DMS153 treated with DMSO at 0.1 percent for 48 hours (cell line): Measurements from ENCODE around the gene CDCP2.
"Not testable (repeated sequence)": the region's sequence is repeated elsewhere in the genome, so short reads cannot be mapped to it uniquely, and the experiment has no call there.

Experiments used
- DNase-seq: peaks from one replicate; lab custom pipeline; 2025; ENCODE audit not compliant: unreplicated experiment; lab: John Stamatoyannopoulos, UW

Gene CDCP2

DNA sequence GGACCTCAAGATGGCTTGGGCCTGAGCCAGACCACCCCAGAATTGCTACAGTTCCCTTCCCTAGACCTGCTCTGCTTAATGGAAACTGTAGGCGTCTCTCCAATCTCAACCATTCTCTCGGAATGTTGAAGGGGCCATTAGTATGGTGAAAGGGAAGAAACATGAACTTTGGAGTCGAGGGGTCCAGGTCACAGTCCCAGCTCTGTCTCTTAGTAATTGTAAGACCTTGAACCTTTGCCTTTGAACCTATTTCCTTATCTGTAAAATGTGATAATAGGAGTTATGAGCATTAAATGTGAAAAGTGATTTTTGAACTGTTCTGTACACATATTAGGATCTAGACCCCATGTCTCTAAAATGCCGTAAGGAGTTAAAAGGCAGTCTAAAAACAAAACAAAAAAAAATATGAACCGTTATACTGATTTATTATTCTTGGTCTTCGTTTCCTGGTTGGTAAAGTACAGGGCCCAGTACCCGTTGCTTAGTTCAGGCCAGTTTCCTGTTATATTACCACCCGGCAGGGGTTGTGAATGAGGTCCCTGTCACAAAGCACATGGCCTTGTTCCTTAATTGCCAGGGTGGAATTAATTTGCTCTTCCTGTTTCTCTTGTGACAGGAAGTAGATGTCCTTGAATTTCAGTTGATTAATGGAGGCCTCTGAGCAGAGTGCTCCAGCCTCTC lies 57.1 kb downstream of the CDCP2 start:
- DNase-seq, result peak; percentile 60

DNA sequence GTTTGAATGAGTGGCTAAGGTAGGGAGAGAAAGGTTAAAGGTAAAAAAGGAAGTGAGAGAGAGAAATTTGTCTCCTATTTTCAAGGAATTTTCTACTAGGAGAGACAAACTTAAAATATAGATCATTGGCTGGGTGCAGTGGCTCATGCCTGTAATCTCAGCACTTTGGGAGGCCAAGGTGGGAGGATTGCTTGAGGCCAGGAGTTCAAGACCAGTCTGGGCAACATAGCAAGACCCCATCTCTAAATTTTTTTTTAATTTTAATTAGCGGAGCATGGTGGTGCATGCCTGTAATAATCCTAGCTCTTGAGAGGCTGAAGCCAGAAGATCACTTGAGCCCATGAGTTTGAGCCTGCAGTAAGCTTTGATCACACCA lies 58.1 kb downstream of the CDCP2 start:
- not testable (repeated sequence) for DNase-seq

DNA sequence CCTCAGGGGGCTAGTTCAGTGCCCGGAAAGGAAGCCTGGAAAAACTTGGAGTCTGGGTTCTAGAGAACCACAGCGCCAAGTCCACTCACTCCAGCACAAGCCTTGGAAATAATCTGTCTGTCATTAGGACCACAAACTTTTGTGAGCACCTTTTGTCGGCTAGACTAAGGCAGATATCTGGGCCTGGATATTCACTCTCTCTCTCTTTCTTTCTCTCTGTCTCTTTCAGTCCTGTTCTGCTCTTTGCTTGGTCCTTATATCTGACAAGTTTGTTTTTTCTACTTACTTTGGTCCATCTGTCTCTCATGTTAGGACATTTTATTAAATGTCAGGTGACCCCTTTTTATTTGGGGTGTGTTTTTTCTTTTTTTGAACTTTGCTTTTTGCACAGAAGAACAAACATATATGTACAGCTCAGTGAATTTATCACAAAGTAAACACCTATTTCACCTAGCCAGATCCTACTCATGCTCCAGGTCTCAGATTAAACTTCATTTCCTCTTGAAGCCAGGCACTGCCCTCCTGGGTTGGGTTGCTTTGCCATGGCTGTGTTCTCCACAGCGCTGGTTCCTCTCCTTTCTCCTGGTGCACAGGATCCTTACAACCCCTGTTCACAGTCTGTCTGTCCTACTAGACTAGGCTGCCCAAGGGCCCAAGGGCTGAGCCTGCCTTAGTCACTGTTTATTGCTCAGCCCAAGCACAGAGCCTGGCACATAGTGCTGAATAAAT lies 58.6 kb downstream of the CDCP2 start:
- no peak for DNase-seq

- no peak for DNase-seq
These were observed 61.1 kb downstream of the CDCP2 start for GRCh38 chr1:54091666-54092065.

GRCh38 chr1:54088385-54088784 lies 64.4 kb downstream of the CDCP2 start:
- DNase-seq, result no peak

DNA sequence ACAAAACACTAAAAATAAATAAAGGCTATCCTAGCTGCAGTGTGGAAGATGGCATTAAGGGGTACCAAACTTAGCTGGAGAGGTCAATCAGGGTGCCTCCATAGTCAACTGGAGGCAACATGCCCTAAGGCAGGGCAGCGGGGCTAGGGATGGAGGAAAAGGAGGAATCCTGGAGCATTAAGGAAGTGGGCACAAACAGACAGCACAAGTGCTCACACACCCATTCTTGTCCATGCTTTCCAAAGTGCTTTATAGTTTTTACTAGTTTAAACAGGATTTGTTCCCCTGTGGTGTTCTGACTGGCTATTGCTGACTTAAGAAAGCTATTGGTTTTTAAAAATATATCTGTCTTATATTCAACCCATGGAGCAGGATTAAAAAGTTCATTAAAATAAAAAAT lies 66.0 kb downstream of the CDCP2 start:
- no peak for DNase-seq

- DNase-seq, result no peak
These were observed 68.0 kb downstream of the CDCP2 start for GRCh38 chr1:54084794-54085193.
